HCT116 (cell line): ENCODE results near the gene B4GALNT4. TPM values are rescaled to one million over a fixed set of nuclear protein-coding genes. Genes with fewer than 3 reads are reported as not detected.

ENCODE experiments used
- ATAC-seq: fragments of 200-7000 bp; cut with Tn5 transposase; 2 replicates; pipeline ENCODE4 v1.9.1; 2020; ENCODE audit warnings: mild to moderate bottlenecking, moderate library complexity
- BruUV-seq: library from RNA; stranded (reverse); fragments of 400-500 nt; replicated peaks from 2 replicates; lab custom pipeline; 2021; lab: Mats Ljungman, UMichigan
- CTCF ChIA-PET: fragments of 300-600 bp; sonication (Branson Sonifier 250); formaldehyde crosslinking; loops from one replicate; lab custom pipeline; 2021; ENCODE audit warnings: antibody characterized with exemption; lab: Charles Lee
- POLR2A ChIA-PET: fragments of 300-600, 350-600 bp; sonication (Branson Sonifier 250); formaldehyde crosslinking; loops from one replicate; lab custom pipeline; 2021; ENCODE audit warnings: antibody characterized with exemption; lab: Charles Lee
- RAD21 ChIA-PET, 2 experiments: fragments of 300-600 bp; sonication (Branson Sonifier 250); formaldehyde crosslinking; loops; one replicate each; lab custom pipeline; 2023; ENCODE audit warnings: low total read pairs in 2 of 2; ENCODE audit not compliant: uncharacterized antibody in 2 of 2, unreplicated experiment in 2 of 2, low non-redundant PET in 1 of 2; lab: Charles Lee
- DNase-seq: peaks from one replicate; pipeline ENCODE4 v3.0.0-alpha.2; 2010; ENCODE audit warnings: low read depth, low spot score
- H2AFZ ChIP-seq: fragments of 200-600 bp; shearing (Covaris generic), sonication (generic); 2 replicates; pipeline ENCODE4 v1.6.1; 2017; ENCODE audit warnings: low read depth, mixed run types, mixed read lengths, antibody characterized with exemption, low read length; ENCODE audit not compliant: poor library complexity, severe bottlenecking
- H3K27ac ChIP-seq: 2 replicates; pipeline ENCODE4 v1.5.1; 2012; ENCODE audit warnings: low read depth, low read length
- H3K27me3 ChIP-seq: fragments of 200-600 bp; sonication (generic); 2 replicates; pipeline ENCODE4 v1.6.1; 2016; ENCODE audit warnings: mixed run types, low read length, mixed read lengths; ENCODE audit not compliant: insufficient read depth
- H3K36me3 ChIP-seq, 2 experiments: fragments of 200-500 bp in 1 of 2; fragments of 200-600 bp in 1 of 2; sonication (Bioruptor generic) in 1 of 2; sonication (generic) in 1 of 2; 2 replicates each; pipeline versions ENCODE4 v1.5.1 to v1.6.1; 2014 to 2016; ENCODE audit warnings: low read length in 2 of 2, inconsistent platforms in 1 of 2, mixed read lengths in 1 of 2, mixed run types in 1 of 2; ENCODE audit not compliant: insufficient read depth in 2 of 2, control insufficient read depth in 1 of 2
- H3K4me1 ChIP-seq, 2 experiments: fragments of 200-600 bp in 1 of 2; sonication (generic) in 1 of 2; 2 replicates each; pipeline versions ENCODE4 v1.5.1 to v1.6.1; 2012 to 2017; ENCODE audit warnings: low read length in 2 of 2, inconsistent platforms in 1 of 2, mild to moderate bottlenecking in 1 of 2, mixed read lengths in 1 of 2, mixed run types in 1 of 2, moderate library complexity in 1 of 2; ENCODE audit not compliant: insufficient read depth in 2 of 2, control insufficient read depth in 1 of 2
- H3K4me2 ChIP-seq: fragments of 200-600 bp; sonication (generic); 2 replicates; pipeline ENCODE4 v1.6.1; 2017; ENCODE audit warnings: mixed run types, low read length, mixed read lengths
- H3K4me3 ChIP-seq, 2 experiments: fragments of 200-600 bp in 1 of 2; sonication (generic) in 1 of 2; replicated peaks in 1 of 2; 2 replicates each; pipeline ENCODE4 v1.5.1; 2011 to 2016; ENCODE audit warnings: low read length in 2 of 2, control low read depth in 1 of 2, low read depth in 1 of 2, mild to moderate bottlenecking in 1 of 2, mixed read lengths in 1 of 2, mixed run types in 1 of 2
- H3K79me2 ChIP-seq: fragments of 200-600 bp; sonication (generic); 2 replicates; pipeline ENCODE4 v1.6.1; 2017; ENCODE audit warnings: mild to moderate bottlenecking, mixed run types, low read length, moderate library complexity, mixed read lengths; ENCODE audit not compliant: insufficient read depth
- H3K9ac ChIP-seq: fragments of 200-600 bp; sonication (generic); 2 replicates; pipeline ENCODE4 v1.6.1; 2016; ENCODE audit warnings: low read length, mixed read lengths
- H3K9me2 ChIP-seq: fragments of 200-600 bp; sonication (generic), shearing (Covaris generic); 2 replicates; pipeline ENCODE4 v1.6.1; 2017; ENCODE audit warnings: mixed run types, mild to moderate bottlenecking, moderate library complexity; ENCODE audit not compliant: insufficient read depth
- H3K9me3 ChIP-seq, 2 experiments: fragments of 200-500 bp in 1 of 2; fragments of 200-600 bp in 1 of 2; sonication (Bioruptor generic) in 1 of 2; sonication (generic) in 1 of 2; 2 replicates each; pipeline ENCODE4 v1.6.1; 2014 to 2017; ENCODE audit warnings: low read length in 2 of 2, mixed read lengths in 2 of 2, inconsistent platforms in 1 of 2, low read depth in 1 of 2, mild to moderate bottlenecking in 1 of 2, mixed run types in 1 of 2, moderate library complexity in 1 of 2; ENCODE audit not compliant: control insufficient read depth in 1 of 2, insufficient read depth in 1 of 2
- H4K20me1 ChIP-seq: fragments of 200-600 bp; sonication (generic), shearing (Covaris generic); 2 replicates; pipeline ENCODE4 v1.6.1; 2017; ENCODE audit warnings: mixed run types, mild to moderate bottlenecking, moderate library complexity; ENCODE audit not compliant: insufficient read depth
- CEBPB ChIP-seq: IDR thresholded peaks from 2 replicates; pipeline ENCODE4 v1.6.1; 2012; ENCODE audit warnings: low read depth
- EGR1 ChIP-seq: IDR thresholded peaks from 2 replicates; pipeline ENCODE4 v1.6.1; 2012; ENCODE audit warnings: low read depth
- EZH2 ChIP-seq: fragments of 200-600 bp; sonication (generic); IDR thresholded peaks from 2 replicates; pipeline ENCODE4 v1.6.1; 2017; ENCODE audit warnings: antibody characterized with exemption, mixed run types
- EZH2phosphoT487 ChIP-seq: fragments of 200-600 bp; IDR thresholded peaks from 2 replicates; pipeline ENCODE4 v1.6.1; 2018; ENCODE audit warnings: antibody characterized with exemption, borderline replicate concordance
- FOSL1 ChIP-seq: IDR thresholded peaks from 2 replicates; pipeline ENCODE4 v1.6.1; 2012; ENCODE audit warnings: low read depth
- POLR2A ChIP-seq: IDR thresholded peaks from 2 replicates; pipeline ENCODE4 v1.7.0; 2011; ENCODE audit warnings: borderline replicate concordance; ENCODE audit not compliant: insufficient read depth, insufficient read length; ENCODE audit errors: extremely low read depth
- POLR2AphosphoS5 ChIP-seq: IDR thresholded peaks from 2 replicates; pipeline ENCODE4 v1.6.1; 2011; ENCODE audit warnings: mild to moderate bottlenecking, low read depth, low read length, moderate library complexity
- SP1 ChIP-seq: IDR thresholded peaks from 2 replicates; pipeline ENCODE4 v1.6.1; 2012; ENCODE audit warnings: low read depth
- ZFX ChIP-seq: fragments of 450-650 bp; IDR thresholded peaks from 2 replicates; pipeline ENCODE4 v1.6.1; 2017
- ZNF274 ChIP-seq: fragments of 200-500 bp; sonication (Bioruptor generic); IDR thresholded peaks from 2 replicates; pipeline ENCODE4 v1.6.1; 2014; ENCODE audit warnings: mild to moderate bottlenecking, low read depth, low read length, inconsistent platforms
- intact Hi-C: fragments of 100-400 bp; cut with micrococcal nuclease; formaldehyde crosslinking; loops from 2 replicates; pipeline ENCODE4 v1.10.0; 2022
- total RNA-seq: library from RNA; stranded (reverse); gene quantifications from one replicate; pipeline ENCODE4 v1.2.1, GENCODE V29; 2021; ENCODE audit not compliant: unreplicated experiment
- TF ChIP-seq, protein P1 (sequence below): IDR thresholded peaks from 2 replicates; pipeline ENCODE4 v1.6.1; 2012; ENCODE audit warnings: low read depth
- TF ChIP-seq, protein P2 (sequence below): IDR thresholded peaks from 2 replicates; pipeline ENCODE4 v1.6.1; 2012
- TF ChIP-seq, protein P3 (sequence below): IDR thresholded peaks from 2 replicates; pipeline ENCODE4 v1.6.1; 2011; ENCODE audit warnings: mild to moderate bottlenecking, low read length, moderate library complexity; ENCODE audit not compliant: insufficient replicate concordance; ENCODE audit errors: extremely low read depth

B4GALNT4 gene
- total RNA-seq, 1 experiment from 2014 or later, result 54.3 TPM

DNA sequence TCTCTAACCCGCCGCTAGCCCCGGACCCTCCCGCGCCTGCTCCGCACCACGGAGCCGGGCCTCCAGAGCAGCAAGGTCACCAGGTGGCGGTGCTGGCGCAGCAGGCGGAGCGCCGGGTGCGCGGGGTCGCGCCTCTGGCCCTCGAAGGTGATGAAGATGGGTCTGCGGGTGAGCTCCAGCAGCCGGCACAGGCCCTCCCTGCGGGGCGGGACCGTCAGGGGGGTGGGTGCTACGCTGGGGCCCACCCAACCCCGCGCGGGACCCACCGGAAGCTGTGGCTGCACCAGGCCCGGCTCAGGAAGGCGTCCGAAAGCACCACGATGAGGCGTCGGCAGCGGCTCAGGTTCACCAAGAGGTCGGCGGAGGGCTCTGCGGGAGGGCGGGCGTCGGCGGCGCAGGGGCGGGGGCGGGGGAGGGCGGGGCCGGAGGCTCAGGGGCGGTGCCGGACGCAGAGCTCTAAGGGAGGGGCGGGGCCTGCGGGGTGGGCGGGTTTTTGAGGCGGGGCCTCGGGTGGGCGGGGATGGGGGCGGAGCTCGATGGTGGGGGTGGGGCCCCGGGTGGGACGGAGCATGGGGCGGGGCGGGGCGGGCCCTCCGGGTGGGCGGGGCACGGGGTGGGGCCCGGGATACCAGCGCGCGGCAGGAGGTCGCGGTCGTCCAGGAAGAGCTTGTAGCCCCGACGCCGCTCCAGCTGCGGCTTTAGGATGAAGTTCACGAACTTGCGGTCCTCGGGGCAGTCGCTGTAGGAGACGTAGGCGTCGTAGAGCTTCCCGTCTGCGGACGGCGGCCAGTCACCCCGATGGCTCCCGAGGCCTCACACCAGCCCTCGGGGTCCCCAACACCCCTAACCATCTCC lies 37.7 kb downstream of the B4GALNT4 start (continued):
- TF ChIP-seq, protein P1, sequence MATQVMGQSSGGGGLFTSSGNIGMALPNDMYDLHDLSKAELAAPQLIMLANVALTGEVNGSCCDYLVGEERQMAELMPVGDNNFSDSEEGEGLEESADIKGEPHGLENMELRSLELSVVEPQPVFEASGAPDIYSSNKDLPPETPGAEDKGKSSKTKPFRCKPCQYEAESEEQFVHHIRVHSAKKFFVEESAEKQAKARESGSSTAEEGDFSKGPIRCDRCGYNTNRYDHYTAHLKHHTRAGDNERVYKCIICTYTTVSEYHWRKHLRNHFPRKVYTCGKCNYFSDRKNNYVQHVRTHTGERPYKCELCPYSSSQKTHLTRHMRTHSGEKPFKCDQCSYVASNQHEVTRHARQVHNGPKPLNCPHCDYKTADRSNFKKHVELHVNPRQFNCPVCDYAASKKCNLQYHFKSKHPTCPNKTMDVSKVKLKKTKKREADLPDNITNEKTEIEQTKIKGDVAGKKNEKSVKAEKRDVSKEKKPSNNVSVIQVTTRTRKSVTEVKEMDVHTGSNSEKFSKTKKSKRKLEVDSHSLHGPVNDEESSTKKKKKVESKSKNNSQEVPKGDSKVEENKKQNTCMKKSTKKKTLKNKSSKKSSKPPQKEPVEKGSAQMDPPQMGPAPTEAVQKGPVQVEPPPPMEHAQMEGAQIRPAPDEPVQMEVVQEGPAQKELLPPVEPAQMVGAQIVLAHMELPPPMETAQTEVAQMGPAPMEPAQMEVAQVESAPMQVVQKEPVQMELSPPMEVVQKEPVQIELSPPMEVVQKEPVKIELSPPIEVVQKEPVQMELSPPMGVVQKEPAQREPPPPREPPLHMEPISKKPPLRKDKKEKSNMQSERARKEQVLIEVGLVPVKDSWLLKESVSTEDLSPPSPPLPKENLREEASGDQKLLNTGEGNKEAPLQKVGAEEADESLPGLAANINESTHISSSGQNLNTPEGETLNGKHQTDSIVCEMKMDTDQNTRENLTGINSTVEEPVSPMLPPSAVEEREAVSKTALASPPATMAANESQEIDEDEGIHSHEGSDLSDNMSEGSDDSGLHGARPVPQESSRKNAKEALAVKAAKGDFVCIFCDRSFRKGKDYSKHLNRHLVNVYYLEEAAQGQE, result no peak
- TF ChIP-seq, protein P2, sequence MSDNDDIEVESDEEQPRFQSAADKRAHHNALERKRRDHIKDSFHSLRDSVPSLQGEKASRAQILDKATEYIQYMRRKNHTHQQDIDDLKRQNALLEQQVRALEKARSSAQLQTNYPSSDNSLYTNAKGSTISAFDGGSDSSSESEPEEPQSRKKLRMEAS, result peak; percentile 68
- TF ChIP-seq POLR2AphosphoS5 (peak; percentile 28), SP1 (no peak), EGR1 (no peak; the same call in 1 of the 2 replicates)

DNA sequence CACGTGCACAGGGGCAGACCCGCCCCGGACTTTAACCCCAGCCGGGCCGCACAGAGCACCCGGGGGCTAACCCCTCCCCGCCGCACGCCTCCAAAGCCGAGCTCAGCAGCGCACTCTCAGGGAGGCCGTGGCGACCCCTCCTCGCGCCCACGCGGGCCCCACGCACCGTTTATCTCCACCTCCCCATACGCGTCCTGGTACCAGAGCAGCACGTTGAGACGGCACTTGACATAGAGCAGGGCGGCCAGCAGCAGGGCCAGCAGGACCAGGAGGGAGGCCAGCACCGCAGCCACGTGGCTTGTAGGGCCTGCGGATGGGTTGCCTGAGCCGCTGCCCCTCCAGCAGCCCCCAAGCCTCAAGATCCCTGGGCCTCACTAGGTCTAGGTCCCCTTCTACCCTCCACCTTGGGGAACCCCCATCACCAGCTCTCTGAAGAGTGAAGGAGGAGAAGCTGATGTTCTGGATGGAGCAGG lies 38.4 kb downstream of the B4GALNT4 start:
- H3K27ac ChIP-seq, result peak overlapping the region; percentile 59; the same call in 1 of the 2 replicates
- intact Hi-C loops, result loop anchor here (5.0 kb wide), 1 partner anchor 40 kb away; no protein-coding TSS in a partner anchor
- no peaks in the 10 kb centered on the region for H4K20me1 ChIP-seq
- peaks cover 2 to 14% of the 10 kb centered on the region in 2 experiments; a peak in 2 of 4 replicates for H3K36me3 ChIP-seq
- H3K9me2 ChIP-seq, result no peaks in the 10 kb centered on the region
- TF ChIP-seq CEBPB (no peak), FOSL1 (no peak), EZH2phosphoT487 (no peak), ZFX (no peak), POLR2A (no peak), EZH2 (no peak), EGR1 (no peak), ZNF274 (no peak)
- TF ChIP-seq, protein P3, sequence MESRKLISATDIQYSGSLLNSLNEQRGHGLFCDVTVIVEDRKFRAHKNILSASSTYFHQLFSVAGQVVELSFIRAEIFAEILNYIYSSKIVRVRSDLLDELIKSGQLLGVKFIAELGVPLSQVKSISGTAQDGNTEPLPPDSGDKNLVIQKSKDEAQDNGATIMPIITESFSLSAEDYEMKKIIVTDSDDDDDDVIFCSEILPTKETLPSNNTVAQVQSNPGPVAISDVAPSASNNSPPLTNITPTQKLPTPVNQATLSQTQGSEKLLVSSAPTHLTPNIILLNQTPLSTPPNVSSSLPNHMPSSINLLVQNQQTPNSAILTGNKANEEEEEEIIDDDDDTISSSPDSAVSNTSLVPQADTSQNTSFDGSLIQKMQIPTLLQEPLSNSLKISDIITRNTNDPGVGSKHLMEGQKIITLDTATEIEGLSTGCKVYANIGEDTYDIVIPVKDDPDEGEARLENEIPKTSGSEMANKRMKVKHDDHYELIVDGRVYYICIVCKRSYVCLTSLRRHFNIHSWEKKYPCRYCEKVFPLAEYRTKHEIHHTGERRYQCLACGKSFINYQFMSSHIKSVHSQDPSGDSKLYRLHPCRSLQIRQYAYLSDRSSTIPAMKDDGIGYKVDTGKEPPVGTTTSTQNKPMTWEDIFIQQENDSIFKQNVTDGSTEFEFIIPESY, result no peak
- TF ChIP-seq, all 23 proteins: peak for 0
- Histone ChIP-seq H3K4me1 (peaks cover 14 to 42% of the 10 kb centered on the region in 2 experiments), H3K27me3 (no peaks in the 10 kb centered on the region), H3K9ac (no peak overlapping the region), H3K79me2 (no peaks in the 10 kb centered on the region), H3K4me3 (no peak overlapping the region), H2AFZ (no peak overlapping the region), H3K4me2 (peak overlapping the region; percentile 62), H3K9me3 (no peaks in the 10 kb centered on the region)
- ChIA-PET CTCF (interaction anchor here (0.9 to 2.7 kb wide), 4 partner anchors 32 to 100 kb away, joined by 3 to 31 read pairs (median 4); partner anchors contain the start of genes IFITM2 and PTDSS2), POLR2A (interaction anchor here (1.3 to 1.8 kb wide), 6 partner anchors 9 to 99 kb away, joined by 4 to 11 read pairs (median 7); partner anchors contain the start of genes PTDSS2 and RNH1), RAD21 (interaction anchor here (0.5 to 1.5 kb wide), 3 partner anchors 40 to 43 kb away, joined by 3 to 7 read pairs (median 4); no protein-coding TSS in a partner anchor)
- ATAC-seq, result no peak; the same call in 1 of the 2 replicates
- DNase-seq, result no peak
- BruUV-seq, result no TSS peak
